DND-41 (cell line): ENCODE measurements around the gene OPTC.

Experiments
- ATAC-seq: fragments of 200-7000 bp; cut with Tn5 transposase; 3 replicates; pipeline ENCODE4 v1.9.1; 2021; ENCODE audit warnings: low read depth; ENCODE audit not compliant: insufficient read depth
- DNase-seq: peaks from one replicate; pipeline ENCODE4 v3.0.0-alpha.2; 2020
- H2AFZ ChIP-seq: 2 replicates; pipeline ENCODE4 v1.6.0; 2012; ENCODE audit warnings: low read depth, low read length
- H3K27ac ChIP-seq: 2 replicates; pipeline ENCODE4 v1.5.1; 2012; ENCODE audit warnings: low read length, inconsistent platforms
- H3K27me3 ChIP-seq: fragments of 200-600 bp; sonication (generic); 2 replicates; pipeline ENCODE4 v1.6.0; 2012; ENCODE audit warnings: low read length, mild to moderate bottlenecking, inconsistent platforms; ENCODE audit not compliant: insufficient read depth, poor library complexity
- H3K36me3 ChIP-seq: 2 replicates; pipeline ENCODE4 v1.5.1; 2012; ENCODE audit warnings: low read length, inconsistent platforms; ENCODE audit not compliant: insufficient read depth
- H3K4me1 ChIP-seq: 2 replicates; pipeline ENCODE4 v1.5.1; 2012; ENCODE audit warnings: mild to moderate bottlenecking, low read length; ENCODE audit not compliant: insufficient read depth
- H3K4me2 ChIP-seq: 2 replicates; pipeline ENCODE4 v1.6.0; 2012; ENCODE audit warnings: mild to moderate bottlenecking, moderate library complexity, low read length, inconsistent platforms; ENCODE audit not compliant: insufficient read depth
- H3K4me3 ChIP-seq, 2 experiments: fragments of 200-600 bp in 1 of 2; shearing (Covaris generic) in 1 of 2; 2 replicates each; pipeline ENCODE4 v1.5.1; 2012 to 2016; ENCODE audit warnings: inconsistent platforms in 2 of 2, low read length in 2 of 2, mild to moderate bottlenecking in 2 of 2, low read depth in 1 of 2, moderate library complexity in 1 of 2
- H3K79me2 ChIP-seq: 2 replicates; pipeline ENCODE4 v1.6.0; 2012; ENCODE audit warnings: low read length, inconsistent platforms; ENCODE audit not compliant: insufficient read depth
- H3K9ac ChIP-seq: 2 replicates; pipeline ENCODE4 v1.6.0; 2012; ENCODE audit warnings: low read depth, mild to moderate bottlenecking, inconsistent platforms, low read length, moderate library complexity
- H3K9me3 ChIP-seq: 2 replicates; pipeline ENCODE4 v1.5.1; 2012; ENCODE audit warnings: low read length, moderate library complexity, mild to moderate bottlenecking, inconsistent platforms; ENCODE audit not compliant: insufficient read depth, severe bottlenecking
- H4K20me1 ChIP-seq: 2 replicates; pipeline ENCODE4 v1.6.0; 2012; ENCODE audit warnings: low read length; ENCODE audit not compliant: insufficient read depth
- EZH2 ChIP-seq: IDR thresholded peaks from 3 replicates; pipeline ENCODE4 v1.6.1; 2012; ENCODE audit warnings: borderline replicate concordance, low read depth, mild to moderate bottlenecking, moderate library complexity, low read length, inconsistent platforms; ENCODE audit not compliant: severe bottlenecking
- TF ChIP-seq, protein P1 (sequence below): IDR thresholded peaks from 2 replicates; pipeline ENCODE4 v1.5.1; 2012; ENCODE audit warnings: borderline replicate concordance, low read length, moderate library complexity, mild to moderate bottlenecking; ENCODE audit not compliant: poor library complexity, severe bottlenecking; ENCODE audit errors: extremely low read depth

The OPTC gene

DNA sequence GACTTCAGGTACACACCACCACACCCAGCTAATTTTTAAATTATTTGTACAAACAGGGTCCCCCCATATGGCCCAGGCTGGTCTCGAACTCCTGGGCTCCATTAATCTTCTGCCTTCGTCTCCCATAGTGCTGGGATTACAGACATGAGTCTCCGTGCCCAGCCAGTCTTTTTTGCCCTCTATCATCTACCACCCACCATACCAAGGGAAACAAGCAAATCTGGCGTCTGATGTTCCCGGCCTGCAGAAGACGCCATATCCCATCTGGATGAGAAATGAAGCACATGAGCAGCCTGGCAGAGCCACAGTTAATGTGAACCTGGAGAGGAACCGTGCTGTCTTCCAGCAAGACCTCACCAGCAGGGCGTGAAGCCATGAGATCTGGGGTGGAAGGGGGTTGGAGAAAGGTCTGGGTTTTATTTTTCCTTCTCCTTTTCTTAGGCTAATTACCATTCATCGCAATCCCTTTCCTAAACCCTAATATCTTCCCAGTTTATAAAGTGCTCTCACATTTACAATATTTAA lies 20.1 kb upstream of the OPTC start:
- no peak overlapping the region for H3K4me2 ChIP-seq
- no peak for TF ChIP-seq EZH2
- TF ChIP-seq, protein P1, sequence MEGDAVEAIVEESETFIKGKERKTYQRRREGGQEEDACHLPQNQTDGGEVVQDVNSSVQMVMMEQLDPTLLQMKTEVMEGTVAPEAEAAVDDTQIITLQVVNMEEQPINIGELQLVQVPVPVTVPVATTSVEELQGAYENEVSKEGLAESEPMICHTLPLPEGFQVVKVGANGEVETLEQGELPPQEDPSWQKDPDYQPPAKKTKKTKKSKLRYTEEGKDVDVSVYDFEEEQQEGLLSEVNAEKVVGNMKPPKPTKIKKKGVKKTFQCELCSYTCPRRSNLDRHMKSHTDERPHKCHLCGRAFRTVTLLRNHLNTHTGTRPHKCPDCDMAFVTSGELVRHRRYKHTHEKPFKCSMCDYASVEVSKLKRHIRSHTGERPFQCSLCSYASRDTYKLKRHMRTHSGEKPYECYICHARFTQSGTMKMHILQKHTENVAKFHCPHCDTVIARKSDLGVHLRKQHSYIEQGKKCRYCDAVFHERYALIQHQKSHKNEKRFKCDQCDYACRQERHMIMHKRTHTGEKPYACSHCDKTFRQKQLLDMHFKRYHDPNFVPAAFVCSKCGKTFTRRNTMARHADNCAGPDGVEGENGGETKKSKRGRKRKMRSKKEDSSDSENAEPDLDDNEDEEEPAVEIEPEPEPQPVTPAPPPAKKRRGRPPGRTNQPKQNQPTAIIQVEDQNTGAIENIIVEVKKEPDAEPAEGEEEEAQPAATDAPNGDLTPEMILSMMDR = no peak
- peaks cover 32% of the 10 kb centered on the region for H3K27me3 ChIP-seq
- no peak overlapping the region for H2AFZ ChIP-seq
- H3K4me3 ChIP-seq = no peak overlapping the region
- no peaks in the 10 kb centered on the region for H3K36me3 ChIP-seq
- no peaks in the 10 kb centered on the region for H3K79me2 ChIP-seq
- H4K20me1 ChIP-seq = no peaks in the 10 kb centered on the region; the same call in 1 of the 2 replicates
- no peaks in the 10 kb centered on the region for H3K4me1 ChIP-seq
- no peak overlapping the region for H3K9ac ChIP-seq
- ATAC-seq (no peak), DNase-seq (no peak)
- no peaks in the 10 kb centered on the region for H3K9me3 ChIP-seq
- no peak overlapping the region for H3K27ac ChIP-seq

DNA sequence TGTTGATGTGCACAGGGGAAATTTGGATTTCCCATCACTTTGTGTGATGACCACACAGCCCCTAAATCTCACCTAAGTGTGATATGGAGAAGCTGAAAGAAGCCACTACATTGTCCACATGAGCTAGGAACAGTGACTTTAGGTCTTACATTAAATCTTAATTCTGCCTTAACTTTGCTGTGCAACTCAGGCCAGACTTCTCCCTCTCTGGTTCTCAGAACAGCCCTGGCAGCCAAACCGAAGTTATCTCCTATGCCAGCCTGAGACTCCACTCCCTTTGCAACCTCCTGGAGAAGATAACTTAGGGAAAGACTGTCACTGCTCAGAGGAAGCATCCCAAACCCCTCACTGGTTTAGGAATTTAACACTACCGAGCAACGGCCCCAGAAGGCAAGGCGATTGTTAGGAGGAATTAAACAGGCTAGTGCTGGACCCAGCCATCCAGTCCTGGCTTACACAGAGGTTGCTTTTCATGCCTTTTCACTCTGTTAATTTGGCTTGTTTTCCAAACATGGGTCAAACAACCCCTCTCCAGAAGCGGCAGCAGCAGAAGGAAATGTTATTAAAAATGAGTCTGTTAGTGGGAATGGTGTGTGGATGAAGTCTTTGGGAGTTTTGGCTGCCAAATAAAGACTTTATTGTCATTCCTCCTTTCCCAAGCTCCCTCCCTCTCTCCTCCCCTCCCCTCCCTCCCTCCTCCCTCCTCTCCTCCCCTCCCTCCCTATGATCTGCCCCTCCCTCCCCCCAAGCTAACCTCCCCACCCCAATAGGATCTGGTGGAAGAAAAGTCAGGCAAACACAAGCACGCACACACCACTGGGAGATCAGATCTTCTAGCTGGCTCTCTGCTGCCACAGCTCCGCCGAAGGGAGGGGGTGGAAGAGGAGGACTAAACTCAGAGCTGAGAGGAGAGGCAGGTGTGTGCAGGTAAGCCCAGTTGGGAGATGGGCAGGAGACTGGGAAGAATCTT lies 18.7 kb upstream of the OPTC start, which contains the start of gene PRELP:
Gene PRELP (plus strand): TSS at position 795 of the 970 bp plus-strand sequence. CDS start 7,379 bp downstream, outside the sequence.
- TF ChIP-seq EZH2 = no peak
- TF ChIP-seq, protein P1 = no peak
- H3K9ac ChIP-seq = no peak within 1 kb of the TSS
- peaks cover 24% of the 10 kb centered on the region for H3K27me3 ChIP-seq
- H3K27ac ChIP-seq = no peak within 1 kb of the TSS
- H3K9me3 ChIP-seq = no peaks in the 10 kb centered on the region
- no peaks in the 10 kb centered on the region for H3K79me2 ChIP-seq
- no peaks in the 10 kb centered on the region for H3K36me3 ChIP-seq
- ATAC-seq (no peak), DNase-seq (no peak)
- H3K4me3 ChIP-seq = no peak within 1 kb of the TSS
- H4K20me1 ChIP-seq = no peaks in the 10 kb centered on the region; the same call in 1 of the 2 replicates
- H2AFZ ChIP-seq = no peak within 1 kb of the TSS
- no peaks in the 10 kb centered on the region for H3K4me1 ChIP-seq
- no peak within 1 kb of the TSS for H3K4me2 ChIP-seq

DNA sequence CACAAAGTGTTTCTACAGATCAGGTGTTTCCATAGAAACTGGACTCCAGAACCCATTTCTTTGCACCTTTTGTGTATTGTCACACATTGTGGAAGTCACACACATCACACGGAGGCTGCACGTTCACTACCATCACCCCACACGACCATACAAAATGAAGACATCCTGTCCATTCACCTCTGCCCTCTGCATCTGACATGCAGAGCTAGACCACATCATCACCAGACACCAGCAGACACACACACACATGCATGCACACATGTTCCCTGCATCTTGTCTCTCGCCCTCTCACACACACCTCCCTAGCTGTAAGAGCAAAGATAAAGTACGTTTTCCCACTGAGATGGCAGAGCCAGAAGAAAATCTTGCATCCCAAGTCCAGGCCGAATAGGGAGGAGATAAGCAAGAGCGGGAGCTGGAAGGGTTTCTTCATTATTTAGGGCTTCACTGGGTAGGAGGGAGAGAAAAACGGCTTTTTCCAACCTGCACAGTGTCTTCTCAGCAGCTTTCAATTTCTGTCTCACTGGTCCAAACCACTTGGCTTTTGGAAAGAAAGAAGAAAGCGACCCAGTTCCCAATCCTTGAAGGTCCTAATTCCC lies 17.6 kb upstream of the OPTC start:
- H3K9me3 ChIP-seq = no peaks in the 10 kb centered on the region
- H3K27ac ChIP-seq = no peak overlapping the region
- H3K9ac ChIP-seq = no peak overlapping the region
- no peaks in the 10 kb centered on the region; the same call in 1 of the 2 replicates for H4K20me1 ChIP-seq
- DNase-seq (no peak), ATAC-seq (no peak)
- H3K36me3 ChIP-seq = no peaks in the 10 kb centered on the region
- no peaks in the 10 kb centered on the region for H3K79me2 ChIP-seq
- TF ChIP-seq EZH2 = no peak
- TF ChIP-seq, protein P1 = no peak
- H2AFZ ChIP-seq = no peak overlapping the region
- H3K27me3 ChIP-seq = peaks cover 28% of the 10 kb centered on the region
- no peak overlapping the region for H3K4me3 ChIP-seq
- H3K4me1 ChIP-seq = no peaks in the 10 kb centered on the region
- no peak overlapping the region for H3K4me2 ChIP-seq
